PC-9 (cell line): Measurements from ENCODE around the gene SLC17A3. TPM values are rescaled to one million over a fixed set of nuclear protein-coding genes. Genes with fewer than 3 reads are reported as not detected.

Experiments
- BruUV-seq: library from RNA; stranded (reverse); fragments of 400-500 nt; replicated peaks from 2 replicates; lab custom pipeline; 2021; lab: Mats Ljungman, UMichigan
- CTCF ChIA-PET: fragments of 300-600 bp; sonication (Branson Sonifier 250); formaldehyde crosslinking; loops from one replicate; lab custom pipeline; 2022; ENCODE audit warnings: antibody characterized with exemption; lab: Charles Lee
- POLR2A ChIA-PET: fragments of 300-600 bp; sonication (Branson Sonifier 250); formaldehyde crosslinking; loops from one replicate; lab custom pipeline; 2022; ENCODE audit warnings: antibody characterized with exemption; ENCODE audit not compliant: unreplicated experiment; lab: Charles Lee
- DNase-seq, 2 experiments: peaks; one replicate each; pipeline versions ENCODE4 v3.0.0 to v3.0.0-alpha.2; 2015 to 2022; ENCODE audit warnings: mixed read lengths in 1 of 2
- H2AFZ ChIP-seq: fragments of 200-600 bp; sonication (generic); 2 replicates; pipeline ENCODE4 v1.8.1; 2017; ENCODE audit warnings: antibody characterized with exemption
- H3F3A ChIP-seq: fragments of 200-600 bp; sonication (generic); 2 replicates; pipeline ENCODE4 v1.8.1; 2017; ENCODE audit warnings: antibody characterized with exemption, mild to moderate bottlenecking, low read depth; ENCODE audit not compliant: insufficient read depth
- H3K27ac ChIP-seq: fragments of 200-600 bp; sonication (generic); 2 replicates; pipeline ENCODE4 v1.6.1; 2016; ENCODE audit warnings: mixed run types
- H3K27me3 ChIP-seq: fragments of 200-600 bp; sonication (generic); 2 replicates; pipeline ENCODE4 v1.6.1; 2016; ENCODE audit warnings: low read depth, mixed run types; ENCODE audit not compliant: insufficient read depth
- H3K36me3 ChIP-seq: fragments of 200-600 bp; sonication (generic); 2 replicates; pipeline ENCODE4 v1.6.1; 2016; ENCODE audit warnings: low read depth, mixed run types
- H3K4me1 ChIP-seq: fragments of 200-600 bp; sonication (generic); replicated peaks from 2 replicates; pipeline ENCODE4 v1.6.1; 2016; ENCODE audit warnings: mixed run types; ENCODE audit not compliant: insufficient read depth
- H3K4me2 ChIP-seq: fragments of 200-600 bp; sonication (generic); 2 replicates; pipeline ENCODE4 v1.6.1; 2017; ENCODE audit warnings: mixed run types
- H3K4me3 ChIP-seq: fragments of 200-600 bp; sonication (generic); 2 replicates; pipeline ENCODE4 v1.6.1; 2016; ENCODE audit warnings: mixed run types
- H3K79me2 ChIP-seq: fragments of 200-600 bp; sonication (generic); 2 replicates; pipeline ENCODE4 v1.6.1; 2017; ENCODE audit warnings: low read depth, mixed run types
- H3K9me2 ChIP-seq: fragments of 200-600 bp; sonication (generic); 2 replicates; pipeline ENCODE4 v1.8.1; 2017; ENCODE audit warnings: mild to moderate bottlenecking; ENCODE audit not compliant: insufficient read depth
- H3K9me3 ChIP-seq: fragments of 200-600 bp; sonication (generic); 2 replicates; pipeline ENCODE4 v1.8.1; 2016; ENCODE audit warnings: low read depth; ENCODE audit not compliant: insufficient read depth
- H4K20me1 ChIP-seq: fragments of 200-600 bp; sonication (generic); 2 replicates; pipeline ENCODE4 v1.8.1; 2017; ENCODE audit not compliant: insufficient read depth
- EZH2 ChIP-seq: fragments of 200-600 bp; sonication (generic); IDR thresholded peaks from 2 replicates; pipeline ENCODE4 v1.8.0; 2017; ENCODE audit warnings: antibody characterized with exemption, low read depth
- intact Hi-C: fragments of 100-400 bp; cut with micrococcal nuclease; formaldehyde crosslinking; loops from one replicate; pipeline ENCODE4 v1.10.0; 2022; ENCODE audit not compliant: unreplicated experiment
- total RNA-seq: library from RNA; stranded (reverse); gene quantifications from 2 replicates; pipeline ENCODE4 v1.2.3, GENCODE V29; 2021
- TF ChIP-seq, protein P1 (sequence below): fragments of 200-600 bp; sonication (generic); conservative IDR thresholded peaks from 2 replicates; pipeline ENCODE4 v1.6.1; 2017; ENCODE audit warnings: mixed run types, antibody characterized with exemption, mild to moderate bottlenecking, moderate library complexity

The SLC17A3 gene
- total RNA-seq, 1 experiment from 2014 or later = not detected

DNA sequence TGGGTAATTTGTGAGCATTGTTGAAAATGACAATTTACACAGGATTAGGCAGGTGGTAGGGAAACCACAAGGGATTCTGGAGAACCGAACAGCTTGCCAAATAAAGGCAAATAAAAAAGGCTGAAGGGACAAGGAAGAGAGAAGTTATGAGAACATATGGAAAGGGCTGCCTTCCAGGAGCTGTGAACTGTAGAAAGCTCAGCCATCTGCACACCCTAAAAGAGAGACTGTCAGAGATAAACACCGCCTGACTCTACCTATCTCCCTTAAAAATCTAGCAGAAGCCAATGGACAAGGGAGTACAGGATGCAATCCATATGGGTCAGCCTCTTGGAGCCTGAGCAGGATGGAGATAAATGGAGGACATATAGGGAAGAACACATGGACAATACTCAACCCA lies 29.5 kb downstream of the SLC17A3 start:
- BruUV-seq = no TSS peak
- CTCF ChIA-PET = no interaction called here
- POLR2A ChIA-PET = no interaction called here
- no peak for DNase-seq
- Histone ChIP-seq H3K4me3 (no peak overlapping the region), H4K20me1 (no peaks in the 10 kb centered on the region), H3K27ac (no peak overlapping the region), H3K27me3 (no peaks in the 10 kb centered on the region), H3K9me3 (no peaks in the 10 kb centered on the region), H3K9me2 (peaks cover 6% of the 10 kb centered on the region; the same call in 1 of the 2 replicates), H2AFZ (no peak overlapping the region), H3K4me1 (no peaks in the 10 kb centered on the region), H3K79me2 (no peaks in the 10 kb centered on the region), H3F3A (no peaks in the 10 kb centered on the region), H3K36me3 (no peaks in the 10 kb centered on the region), H3K4me2 (no peak overlapping the region)
- intact Hi-C loops = loop anchor here (2.0 kb wide), 1 partner anchor 22 kb away; no protein-coding TSS in a partner anchor
- TF ChIP-seq EZH2 = no peak
- TF ChIP-seq, protein P1, sequence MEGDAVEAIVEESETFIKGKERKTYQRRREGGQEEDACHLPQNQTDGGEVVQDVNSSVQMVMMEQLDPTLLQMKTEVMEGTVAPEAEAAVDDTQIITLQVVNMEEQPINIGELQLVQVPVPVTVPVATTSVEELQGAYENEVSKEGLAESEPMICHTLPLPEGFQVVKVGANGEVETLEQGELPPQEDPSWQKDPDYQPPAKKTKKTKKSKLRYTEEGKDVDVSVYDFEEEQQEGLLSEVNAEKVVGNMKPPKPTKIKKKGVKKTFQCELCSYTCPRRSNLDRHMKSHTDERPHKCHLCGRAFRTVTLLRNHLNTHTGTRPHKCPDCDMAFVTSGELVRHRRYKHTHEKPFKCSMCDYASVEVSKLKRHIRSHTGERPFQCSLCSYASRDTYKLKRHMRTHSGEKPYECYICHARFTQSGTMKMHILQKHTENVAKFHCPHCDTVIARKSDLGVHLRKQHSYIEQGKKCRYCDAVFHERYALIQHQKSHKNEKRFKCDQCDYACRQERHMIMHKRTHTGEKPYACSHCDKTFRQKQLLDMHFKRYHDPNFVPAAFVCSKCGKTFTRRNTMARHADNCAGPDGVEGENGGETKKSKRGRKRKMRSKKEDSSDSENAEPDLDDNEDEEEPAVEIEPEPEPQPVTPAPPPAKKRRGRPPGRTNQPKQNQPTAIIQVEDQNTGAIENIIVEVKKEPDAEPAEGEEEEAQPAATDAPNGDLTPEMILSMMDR = no peak

DNA sequence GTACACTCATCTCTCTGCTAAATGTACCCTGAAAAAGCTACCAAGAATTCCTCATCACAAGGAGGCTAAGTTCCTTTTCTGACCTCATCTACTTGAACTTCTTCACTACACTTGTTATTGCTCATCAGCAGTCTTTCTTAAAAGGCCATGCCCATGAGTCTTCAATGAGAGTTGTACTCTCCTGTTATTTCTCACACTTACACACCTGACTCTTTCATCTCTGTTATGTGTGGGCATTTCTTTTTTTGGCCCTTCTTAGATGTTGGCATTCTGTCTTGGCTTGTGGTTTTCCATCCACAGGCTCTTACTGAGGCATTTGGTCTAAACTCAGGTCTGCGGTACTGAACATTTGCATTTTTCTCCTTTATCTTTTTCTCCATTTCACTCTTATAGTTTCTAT lies 31.5 kb downstream of the SLC17A3 start:
- Histone ChIP-seq H3K4me3 (no peak overlapping the region), H3F3A (no peaks in the 10 kb centered on the region), H2AFZ (no peak overlapping the region), H3K9me3 (no peaks in the 10 kb centered on the region), H3K9me2 (peaks cover 6% of the 10 kb centered on the region; the same call in 1 of the 2 replicates), H3K27me3 (peaks cover 7% of the 10 kb centered on the region; the same call in 1 of the 2 replicates), H3K4me2 (no peak overlapping the region), H3K27ac (no peak overlapping the region), H3K79me2 (no peaks in the 10 kb centered on the region), H4K20me1 (no peaks in the 10 kb centered on the region), H3K4me1 (no peaks in the 10 kb centered on the region), H3K36me3 (no peaks in the 10 kb centered on the region)
- DNase-seq = no peak
- ChIA-PET POLR2A (interaction anchor here (0.7 kb wide), 1 partner anchor 8 kb away, joined by 7 read pairs; no protein-coding TSS in a partner anchor), CTCF (no interaction called here)
- TF ChIP-seq EZH2 = no peak
- TF ChIP-seq, protein P1 = no peak
- intact Hi-C loops = no loop called here
- BruUV-seq = no TSS peak

DNA sequence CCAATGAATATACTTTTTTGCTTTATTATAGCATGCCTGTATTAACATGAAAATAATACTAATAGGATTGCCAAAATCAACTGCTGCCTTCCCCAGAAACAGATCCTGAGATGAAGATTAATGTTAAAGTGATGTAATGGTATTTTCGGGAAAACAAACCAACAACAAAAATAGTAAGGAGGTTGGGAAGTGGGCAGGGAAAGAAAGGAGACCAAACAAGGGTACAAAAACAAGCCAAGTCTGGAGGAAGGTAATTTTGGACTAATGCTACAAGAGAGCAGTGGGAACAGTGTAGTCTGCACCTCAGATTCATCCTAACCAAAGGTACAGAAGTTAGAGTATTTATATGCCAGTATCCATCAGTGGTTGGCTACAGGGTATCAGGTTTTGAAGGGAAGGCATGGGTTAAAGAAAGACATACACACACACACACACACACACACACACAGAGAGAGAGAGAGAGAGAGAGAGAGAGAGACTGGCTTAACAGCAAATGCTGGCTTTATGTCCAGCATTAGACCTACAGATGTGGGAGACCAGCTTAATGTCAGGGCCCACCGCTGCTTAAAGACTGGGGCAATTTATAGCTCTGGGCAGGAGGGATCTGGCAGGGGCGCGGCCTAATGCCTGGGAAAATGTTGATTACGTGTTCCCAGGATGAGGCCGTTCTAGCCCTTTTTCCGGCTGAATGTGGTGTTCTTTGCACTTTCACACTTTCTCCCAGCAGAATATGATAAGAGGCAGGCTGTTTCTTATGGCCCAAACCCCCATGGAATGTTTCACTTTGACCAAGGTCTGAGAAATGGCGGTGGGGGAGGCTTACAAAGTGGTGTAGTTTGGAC lies 38.4 kb downstream of the SLC17A3 start:
- Histone ChIP-seq H3K9me3 (no peaks in the 10 kb centered on the region), H3K9me2 (no peaks in the 10 kb centered on the region), H3K27ac (no peak overlapping the region), H3F3A (no peaks in the 10 kb centered on the region), H3K4me1 (no peaks in the 10 kb centered on the region), H3K27me3 (peaks cover 20% of the 10 kb centered on the region), H3K79me2 (no peaks in the 10 kb centered on the region), H2AFZ (no peak overlapping the region), H4K20me1 (no peaks in the 10 kb centered on the region), H3K4me3 (no peak overlapping the region), H3K4me2 (no peak overlapping the region), H3K36me3 (no peaks in the 10 kb centered on the region)
- no TSS peak for BruUV-seq
- CTCF ChIA-PET = no interaction called here
- intact Hi-C loops = no loop called here
- no peak for DNase-seq
- POLR2A ChIA-PET = no interaction called here
- TF ChIP-seq EZH2 = no peak
- TF ChIP-seq, protein P1 = no peak
